ENCODE measurements around the gene RSPO4.

GRCh38 chr20:1017677-1018076 lies 15.6 kb upstream of the RSPO4 start:
- TF ChIP-seq, protein P1, sequence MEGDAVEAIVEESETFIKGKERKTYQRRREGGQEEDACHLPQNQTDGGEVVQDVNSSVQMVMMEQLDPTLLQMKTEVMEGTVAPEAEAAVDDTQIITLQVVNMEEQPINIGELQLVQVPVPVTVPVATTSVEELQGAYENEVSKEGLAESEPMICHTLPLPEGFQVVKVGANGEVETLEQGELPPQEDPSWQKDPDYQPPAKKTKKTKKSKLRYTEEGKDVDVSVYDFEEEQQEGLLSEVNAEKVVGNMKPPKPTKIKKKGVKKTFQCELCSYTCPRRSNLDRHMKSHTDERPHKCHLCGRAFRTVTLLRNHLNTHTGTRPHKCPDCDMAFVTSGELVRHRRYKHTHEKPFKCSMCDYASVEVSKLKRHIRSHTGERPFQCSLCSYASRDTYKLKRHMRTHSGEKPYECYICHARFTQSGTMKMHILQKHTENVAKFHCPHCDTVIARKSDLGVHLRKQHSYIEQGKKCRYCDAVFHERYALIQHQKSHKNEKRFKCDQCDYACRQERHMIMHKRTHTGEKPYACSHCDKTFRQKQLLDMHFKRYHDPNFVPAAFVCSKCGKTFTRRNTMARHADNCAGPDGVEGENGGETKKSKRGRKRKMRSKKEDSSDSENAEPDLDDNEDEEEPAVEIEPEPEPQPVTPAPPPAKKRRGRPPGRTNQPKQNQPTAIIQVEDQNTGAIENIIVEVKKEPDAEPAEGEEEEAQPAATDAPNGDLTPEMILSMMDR (IDR thresholded peaks at IDR 0.05; ENCODE audit: control extremely low read depth in 1 of 3, insufficient read depth in 1 of 3, low read depth in 1 of 3, low read length in 3 of 3), result no peak
- TF ChIP-seq ZNF274 (IDR thresholded peaks at IDR 0.05; ENCODE audit: borderline replicate concordance, extremely low read depth, low read length), result no peak
- TF ChIP-seq CBX8 (IDR thresholded peaks at IDR 0.05; ENCODE audit: borderline replicate concordance, low read depth, low read length), result no peak
- no peak for TF ChIP-seq SUZ12 (IDR thresholded peaks at IDR 0.05; ENCODE audit: low read length)
- no peak for TF ChIP-seq SIN3A (conservative IDR thresholded peaks at IDR 0.05 in 1 of 2, IDR thresholded peaks at IDR 0.05 in 1 of 2; ENCODE audit: low read depth in 1 of 2, low read length in 2 of 2)
- TF ChIP-seq POLR2A (IDR thresholded peaks at IDR 0.05; ENCODE audit: control extremely low read depth in 1 of 2, low read depth in 2 of 2, low read length in 2 of 2), result no peak
- TF ChIP-seq HDAC6 (IDR thresholded peaks at IDR 0.05; ENCODE audit: low read depth, low read length), result no peak
- TF ChIP-seq KDM1A (IDR thresholded peaks at IDR 0.05; ENCODE audit: borderline replicate concordance, low read length), result no peak
- TF ChIP-seq SP1 (IDR thresholded peaks at IDR 0.05; ENCODE audit: low read depth, low read length), result no peak
- TF ChIP-seq, protein P2, sequence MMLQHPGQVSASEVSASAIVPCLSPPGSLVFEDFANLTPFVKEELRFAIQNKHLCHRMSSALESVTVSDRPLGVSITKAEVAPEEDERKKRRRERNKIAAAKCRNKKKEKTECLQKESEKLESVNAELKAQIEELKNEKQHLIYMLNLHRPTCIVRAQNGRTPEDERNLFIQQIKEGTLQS (IDR thresholded peaks at IDR 0.05; ENCODE audit: insufficient read depth, low read depth, low read length), result no peak
- no peak for TF ChIP-seq CHD2 (IDR thresholded peaks at IDR 0.05; ENCODE audit: low read length)

Measured in H1 (cell line).